ENCODE results near the gene NUDT14. TPM values are rescaled to one million over a fixed set of nuclear protein-coding genes. Genes with fewer than 3 reads are reported as not detected.

NUDT14 gene
- polyA plus RNA-seq, 1 donor = 17.6 TPM

DNA sequence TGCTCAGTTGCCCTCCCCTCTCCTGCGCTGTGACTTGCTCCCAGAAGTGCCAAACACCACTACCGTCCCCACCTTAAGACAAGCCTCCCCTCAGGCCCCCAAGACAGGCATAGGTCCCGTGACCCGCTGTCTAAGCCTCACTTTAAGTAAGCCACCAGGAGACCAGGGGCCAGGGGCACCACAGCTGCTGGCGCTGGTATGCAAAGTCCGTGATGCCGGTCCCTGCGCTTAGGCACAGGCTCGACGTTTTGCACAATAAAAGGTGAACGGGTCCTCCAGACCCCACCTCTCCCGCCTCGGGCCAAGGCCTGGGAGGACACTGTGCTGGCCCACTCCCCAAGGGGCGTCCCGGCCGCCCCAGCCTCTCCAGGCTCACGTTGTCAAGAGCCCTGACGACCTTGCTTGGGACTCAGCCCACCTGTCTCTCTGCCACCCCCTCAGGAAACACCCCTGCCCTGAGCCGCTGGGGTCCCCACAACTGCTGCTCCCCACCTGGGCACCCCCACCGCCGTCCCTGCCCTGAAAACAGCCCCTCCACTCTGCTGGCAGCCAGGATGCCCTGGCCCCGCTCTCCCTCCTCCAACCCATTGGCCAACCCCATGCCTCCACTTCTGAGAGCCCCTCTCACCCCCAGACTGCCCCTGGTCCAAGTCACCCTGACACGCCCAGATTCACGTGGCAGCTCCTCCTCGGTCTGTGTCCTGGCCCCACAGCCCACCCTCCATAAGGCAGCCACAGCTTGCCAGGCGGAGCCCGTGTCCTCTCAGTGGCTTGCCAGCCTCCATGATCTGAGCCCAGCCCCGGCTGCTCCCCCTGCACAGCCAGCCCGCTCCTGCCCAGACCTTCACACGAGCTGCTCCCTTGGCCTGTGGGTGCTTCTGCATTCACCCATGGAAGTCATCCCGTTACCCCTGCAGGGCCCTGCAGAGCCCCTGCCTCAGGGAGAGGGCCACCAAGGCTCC is 24.4 kb downstream of the NUDT14 start:
- no peak for DNase-seq

DNA sequence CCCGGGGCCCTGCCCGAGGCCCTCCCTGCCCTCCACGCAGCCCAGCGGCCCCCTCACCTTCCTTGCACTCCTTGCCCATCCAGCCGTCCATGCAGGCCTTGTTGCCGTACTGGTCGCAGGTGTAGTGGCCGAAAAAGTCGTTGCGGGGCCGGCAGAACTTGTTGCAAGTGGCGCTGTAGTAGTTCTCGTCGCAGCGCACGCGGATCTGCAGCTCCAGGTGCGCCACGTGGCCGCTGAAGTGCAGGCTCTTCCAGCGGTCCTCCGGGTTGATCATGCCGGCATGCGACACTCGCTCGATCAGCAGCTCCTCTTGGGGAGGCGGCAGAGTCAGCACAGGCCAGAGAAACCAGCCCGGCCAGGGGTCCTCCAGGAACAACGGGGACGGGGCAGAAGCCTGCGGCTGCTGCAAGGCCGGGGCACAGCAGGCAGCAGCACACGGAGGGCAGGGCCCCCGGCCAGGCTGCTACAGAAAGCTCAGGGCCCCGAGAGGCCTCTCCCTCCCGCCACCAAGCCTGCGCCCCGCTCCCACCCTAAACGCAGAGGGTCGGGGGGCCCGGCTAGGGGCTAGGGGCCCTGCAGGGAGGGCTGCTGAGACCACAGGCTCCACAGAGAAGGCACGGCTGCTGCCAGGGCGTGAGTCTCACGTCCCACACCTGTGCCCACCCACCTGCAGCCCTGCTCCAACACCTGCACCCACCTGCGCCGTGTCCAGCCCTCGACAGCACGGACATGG is 25.3 kb downstream of the NUDT14 start:
- no peak for DNase-seq

DNA sequence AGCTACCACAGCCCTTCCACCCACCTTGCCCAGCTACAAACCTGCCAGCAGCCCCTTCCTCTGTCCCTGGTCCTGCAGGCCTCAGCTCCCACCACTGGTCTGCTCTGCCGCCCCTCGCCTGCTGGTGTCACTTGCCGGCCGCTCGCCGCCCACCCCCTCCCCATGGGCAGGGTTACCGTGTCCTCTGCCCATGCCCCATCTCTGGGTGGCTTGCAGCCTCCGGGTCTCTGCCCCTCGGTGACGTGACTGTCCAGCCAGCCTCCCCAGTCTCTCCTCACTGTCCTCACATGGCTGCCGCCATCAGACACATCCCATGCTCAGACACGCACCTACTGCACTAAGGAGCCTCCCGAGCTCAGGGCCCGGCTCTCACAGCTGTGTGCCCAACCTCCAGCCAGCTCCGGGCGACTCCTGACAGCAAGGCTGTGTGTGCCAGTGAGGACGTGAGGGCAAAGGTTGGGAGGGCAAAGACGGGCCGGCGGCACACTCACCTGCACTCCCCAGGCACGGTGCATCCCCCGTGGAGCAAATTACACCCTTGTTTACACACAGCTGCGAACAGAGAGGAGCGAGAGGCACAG is 26.0 kb downstream of the NUDT14 start:
- no peak for DNase-seq

DNA sequence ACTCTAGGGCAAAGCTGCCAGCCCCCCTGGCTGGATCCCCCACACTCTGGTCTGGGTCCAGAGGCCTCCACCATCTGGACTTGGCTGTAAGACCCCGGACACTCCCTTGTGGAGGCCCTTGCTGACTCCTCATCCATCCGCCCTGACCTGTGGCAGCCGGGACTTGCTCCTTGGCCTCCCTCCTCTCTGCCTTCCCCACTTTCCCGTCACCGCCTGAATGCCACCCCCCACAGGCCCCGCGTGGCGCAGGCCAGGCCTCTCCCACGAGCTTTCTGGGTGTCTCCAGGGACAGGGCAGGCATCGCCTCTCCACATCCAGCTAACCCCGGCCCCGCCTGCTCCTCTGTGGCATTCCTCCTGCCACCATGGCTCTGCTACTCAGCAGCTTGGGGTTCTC is 26.6 kb downstream of the NUDT14 start:
- DNase-seq = no peak

DNA sequence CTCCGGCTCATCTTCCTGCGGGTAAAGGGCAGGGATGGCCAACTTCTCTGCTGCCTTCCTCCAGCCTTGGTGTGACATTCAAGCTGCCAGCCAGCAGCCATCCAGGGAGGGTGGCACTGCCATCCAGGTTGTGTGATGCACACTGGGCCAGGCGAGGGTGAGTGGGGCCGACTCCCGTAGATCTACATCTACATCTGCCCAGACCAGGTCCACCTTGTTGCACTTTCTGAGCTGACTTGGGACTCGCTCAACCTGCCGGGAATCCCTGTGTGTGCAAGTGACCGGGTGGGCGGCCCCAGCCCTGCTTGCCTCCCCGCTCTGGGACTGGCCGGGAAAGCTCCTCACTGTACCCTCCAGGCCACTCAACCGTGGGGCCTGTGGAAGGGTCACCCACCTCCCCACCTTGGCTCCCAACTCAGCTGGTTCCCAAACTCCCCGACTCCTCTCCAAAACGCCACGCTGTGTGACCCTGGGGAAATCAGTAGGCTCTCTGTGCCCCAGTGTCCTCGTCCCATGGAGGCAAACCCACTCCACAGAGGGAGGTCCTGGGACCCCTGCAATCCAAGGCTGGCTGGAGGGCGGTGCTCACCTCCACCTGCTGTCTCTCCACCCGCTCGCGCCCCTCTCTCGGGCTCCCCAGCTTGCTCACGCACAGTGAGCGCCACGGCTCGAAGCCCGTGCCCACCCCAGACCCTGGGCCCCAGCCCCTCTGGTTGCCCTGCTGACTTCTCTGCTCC is 27.2 kb downstream of the NUDT14 start:
- DNase-seq = no peak

DNA sequence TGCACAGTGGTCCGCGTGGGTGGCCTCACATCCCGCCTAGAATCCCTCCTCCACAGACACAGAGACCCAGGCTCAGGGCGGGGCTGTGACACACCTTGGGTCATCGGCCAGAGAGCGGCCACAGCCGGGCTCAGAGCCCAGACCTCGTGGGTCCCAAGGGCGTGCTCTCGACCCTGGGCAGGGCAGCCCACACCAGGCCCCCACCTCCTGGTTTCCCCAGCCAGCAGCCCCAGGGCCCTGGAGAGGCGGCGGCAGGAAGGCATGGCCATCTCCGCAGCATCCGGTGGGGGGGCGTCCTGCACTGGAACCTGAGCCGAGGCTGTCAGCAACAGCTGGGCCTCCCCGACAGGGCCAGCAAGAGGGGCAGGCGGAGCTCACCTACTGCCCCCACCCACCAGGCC is 27.8 kb downstream of the NUDT14 start:
- no peak for DNase-seq

DNA sequence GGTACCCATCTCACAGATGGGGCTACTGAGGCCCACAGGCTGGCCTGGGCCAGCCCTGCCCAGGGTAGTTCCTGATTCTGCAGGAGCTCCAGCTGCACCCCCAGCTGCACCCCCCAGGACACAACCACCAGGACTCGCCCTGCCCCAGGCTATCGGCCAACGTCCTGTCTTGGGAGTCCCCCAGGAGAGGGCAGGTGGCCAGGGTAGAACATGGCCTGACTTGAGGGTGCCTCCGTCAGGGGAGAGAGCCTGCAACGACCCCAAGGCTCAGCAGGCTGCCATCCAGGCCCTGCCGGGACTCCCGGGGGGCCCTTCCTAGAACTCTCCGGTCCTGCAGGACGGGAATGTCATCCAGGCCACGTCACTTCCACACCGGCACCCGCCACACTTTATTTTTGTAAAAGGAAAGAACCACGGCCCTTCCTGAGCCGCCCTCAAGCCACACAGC is 28.3 kb downstream of the NUDT14 start:
- DNase-seq = no peak

DNA sequence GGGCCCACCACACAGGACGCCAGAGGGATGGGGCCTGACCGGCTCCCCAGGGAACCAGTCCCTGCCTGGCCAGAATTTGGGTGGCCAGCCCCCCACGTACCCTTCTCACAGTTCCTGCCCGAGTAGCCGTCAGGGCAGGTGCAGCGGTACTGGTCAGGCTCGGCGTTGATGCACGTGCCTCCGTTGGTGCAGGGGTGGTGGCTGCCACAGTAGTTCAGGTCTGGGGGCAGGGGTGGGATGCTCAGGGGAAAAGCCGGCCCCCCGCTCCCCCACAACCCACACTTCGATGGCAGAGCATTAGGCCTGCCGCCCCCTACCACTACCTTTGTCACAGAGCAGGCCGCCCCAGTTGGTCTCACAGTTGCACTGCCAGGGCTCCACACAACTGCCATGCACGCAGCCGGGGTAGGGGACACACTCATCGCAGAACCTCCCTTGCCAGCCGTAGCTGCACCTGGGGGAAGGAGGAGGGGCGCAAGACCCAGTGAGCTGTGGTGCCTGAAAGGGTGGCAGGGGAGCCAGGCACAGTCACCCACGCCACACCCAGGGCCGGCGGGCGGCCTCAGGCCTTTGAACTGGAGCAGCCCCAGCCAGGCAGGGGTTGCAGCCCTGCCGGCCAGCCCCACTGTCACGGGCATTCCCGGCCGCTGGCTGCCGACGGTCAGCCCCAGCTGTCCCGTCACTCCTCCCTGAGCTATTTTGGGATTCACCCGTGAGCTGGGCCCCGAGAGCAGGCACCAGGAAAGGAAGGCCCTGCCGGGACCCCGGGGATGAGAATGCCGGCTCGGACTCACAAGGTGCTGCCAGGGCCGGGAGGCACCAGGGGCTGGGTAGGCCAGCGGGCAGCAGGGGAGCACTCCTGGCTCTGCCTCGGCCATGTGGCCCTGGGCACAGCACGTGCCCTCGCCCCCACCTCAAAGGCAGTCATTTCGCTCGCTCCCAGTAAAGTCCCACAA is 29.0 kb downstream of the NUDT14 start:
- no peak for DNase-seq

DNA sequence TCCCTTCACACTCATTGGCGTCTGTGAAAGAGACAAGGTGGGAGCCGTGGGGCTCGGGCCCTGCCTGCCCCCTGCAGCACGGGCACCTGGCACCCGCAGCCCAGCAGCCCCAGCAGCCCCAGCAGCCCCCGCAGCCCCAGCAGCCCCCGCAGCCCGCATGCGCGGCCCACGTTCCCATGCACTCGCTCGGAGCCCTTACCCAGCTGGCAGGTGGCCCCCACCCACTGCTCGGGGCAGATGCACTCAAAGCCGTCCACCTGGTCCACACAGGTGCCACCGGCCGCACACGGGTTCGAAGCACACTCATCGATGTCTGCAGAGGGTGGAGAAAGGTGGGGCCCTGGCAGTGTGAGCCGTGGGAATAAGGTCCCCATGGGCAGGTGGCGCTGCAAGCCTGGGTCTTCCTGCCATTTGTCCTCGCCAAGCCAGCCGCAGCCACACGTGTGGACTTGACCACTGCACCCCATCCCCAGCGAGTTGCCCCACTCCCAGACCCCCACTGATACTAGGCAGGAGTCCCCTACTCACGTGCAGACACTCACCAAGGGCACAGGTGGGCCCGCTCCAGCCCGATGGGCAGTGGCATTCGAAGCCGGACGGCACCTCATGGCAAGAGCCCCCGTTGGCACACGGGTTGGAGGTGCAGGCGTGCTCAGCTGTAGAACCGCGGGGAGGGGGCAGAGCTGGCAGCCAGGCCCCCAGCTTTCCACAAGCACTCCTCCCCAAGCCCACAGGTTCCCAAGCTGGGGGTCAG is 29.9 kb downstream of the NUDT14 start:
- no peak for DNase-seq

DNA sequence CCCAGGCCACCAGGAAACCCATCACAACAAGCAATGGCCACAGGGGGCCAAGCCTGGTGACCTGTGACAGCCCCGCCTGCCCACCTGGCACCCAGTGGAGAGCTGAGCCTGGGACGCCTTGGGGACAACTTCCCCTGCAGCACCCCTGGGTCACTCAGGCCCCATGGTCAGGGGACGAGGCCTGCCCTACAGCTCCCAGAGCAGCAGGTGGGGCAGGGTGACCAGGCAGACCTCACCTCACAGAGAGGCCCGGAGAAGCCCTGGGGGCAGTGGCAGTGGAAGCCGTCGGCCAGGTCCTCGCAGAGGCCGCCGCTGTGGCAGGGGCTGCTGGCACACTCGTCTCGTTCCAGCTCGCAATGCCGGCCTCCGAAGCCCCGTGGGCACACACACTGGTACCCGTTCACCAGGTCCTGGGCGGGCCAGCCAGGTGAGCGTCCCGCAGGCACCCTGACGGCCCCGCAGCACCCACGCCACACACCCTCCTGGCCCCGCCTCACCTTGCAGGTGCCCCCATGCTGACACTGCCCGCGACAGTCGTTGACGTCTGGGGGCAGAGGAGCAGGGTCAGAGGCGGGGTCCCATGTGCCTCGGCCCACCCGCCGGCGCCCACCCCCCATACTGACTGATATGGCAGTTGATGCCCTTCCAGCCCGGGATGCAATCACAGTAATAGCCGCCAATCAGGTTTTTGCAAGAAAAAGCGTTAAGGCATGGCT is 30.6 kb downstream of the NUDT14 start:
- DNase-seq = no peak

DNA sequence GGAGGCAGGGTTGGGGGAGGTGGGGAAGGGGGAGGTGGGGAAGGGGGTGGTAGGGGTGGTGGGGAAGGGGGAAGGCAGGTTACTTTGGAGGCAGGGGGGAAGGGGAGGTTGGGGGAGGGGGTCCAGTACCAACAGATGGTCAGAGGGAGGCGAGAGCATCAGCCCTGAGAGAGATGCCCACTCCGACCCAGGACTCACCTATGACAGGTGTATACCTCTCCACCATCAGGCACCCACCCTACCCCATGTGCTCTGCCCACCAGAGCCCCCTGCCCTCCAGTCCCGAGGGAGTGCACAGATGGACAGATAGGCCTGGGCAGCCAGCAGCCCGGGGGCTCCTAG is 31.1 kb downstream of the NUDT14 start:
- DNase-seq = no peak

DNA sequence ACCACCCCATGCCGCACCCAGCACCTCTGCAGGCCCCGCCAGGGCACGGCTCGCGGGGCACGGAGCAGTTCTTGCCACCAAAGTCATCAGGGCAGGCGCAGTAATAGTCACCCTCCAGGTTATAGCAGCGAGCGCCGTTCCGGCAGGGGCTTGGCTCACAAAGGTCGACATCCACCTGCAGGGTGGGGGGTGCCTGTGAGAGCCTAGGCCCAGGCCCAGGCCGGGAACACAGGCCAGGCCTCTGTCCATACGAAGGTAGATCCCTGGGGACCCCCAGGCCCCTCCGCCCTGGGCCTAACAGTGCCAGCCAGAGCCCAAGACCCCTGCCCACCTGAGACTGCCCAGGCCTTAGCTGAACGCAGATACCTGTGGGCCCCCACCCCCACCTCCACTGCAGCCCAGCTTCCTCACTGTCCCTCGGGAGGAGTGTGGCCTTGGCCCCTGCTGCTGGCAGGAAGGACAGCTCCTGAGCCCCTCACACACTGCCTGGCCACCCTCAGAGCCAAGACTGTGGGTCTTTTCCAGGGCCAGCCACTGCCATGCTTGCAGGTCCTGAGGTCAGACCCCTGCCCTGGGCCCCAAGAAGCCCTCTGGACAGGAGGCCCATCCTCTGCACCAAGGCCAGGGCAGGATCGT is 31.8 kb downstream of the NUDT14 start:
- no peak for DNase-seq

DNA sequence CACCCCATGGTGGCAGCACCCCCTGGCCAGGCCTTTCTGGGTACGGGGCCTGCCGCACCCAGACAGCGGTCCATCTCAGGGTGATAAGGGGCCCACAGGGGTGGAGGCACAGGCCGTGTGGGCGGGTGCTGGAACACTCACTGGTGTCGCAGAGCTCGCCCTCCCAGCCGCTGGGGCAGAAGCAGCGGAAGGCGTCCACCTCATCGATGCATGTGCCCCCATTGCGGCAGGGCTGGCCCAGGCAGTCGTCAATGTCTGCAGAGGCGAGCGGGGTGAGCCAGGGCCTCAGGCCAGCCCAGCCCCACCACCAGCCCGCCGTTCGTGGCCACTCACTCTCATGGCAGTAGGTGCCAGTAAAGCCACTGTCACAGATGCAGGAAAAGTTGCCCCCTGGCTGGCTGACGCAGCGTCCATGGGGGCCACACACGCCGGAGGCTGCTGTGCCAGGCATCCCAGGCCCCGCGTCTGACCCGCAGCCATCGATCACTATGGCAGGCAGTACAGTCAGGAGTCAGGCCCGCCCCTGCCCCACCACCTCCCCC is 32.4 kb downstream of the NUDT14 start:
- DNase-seq = no peak

DNA sequence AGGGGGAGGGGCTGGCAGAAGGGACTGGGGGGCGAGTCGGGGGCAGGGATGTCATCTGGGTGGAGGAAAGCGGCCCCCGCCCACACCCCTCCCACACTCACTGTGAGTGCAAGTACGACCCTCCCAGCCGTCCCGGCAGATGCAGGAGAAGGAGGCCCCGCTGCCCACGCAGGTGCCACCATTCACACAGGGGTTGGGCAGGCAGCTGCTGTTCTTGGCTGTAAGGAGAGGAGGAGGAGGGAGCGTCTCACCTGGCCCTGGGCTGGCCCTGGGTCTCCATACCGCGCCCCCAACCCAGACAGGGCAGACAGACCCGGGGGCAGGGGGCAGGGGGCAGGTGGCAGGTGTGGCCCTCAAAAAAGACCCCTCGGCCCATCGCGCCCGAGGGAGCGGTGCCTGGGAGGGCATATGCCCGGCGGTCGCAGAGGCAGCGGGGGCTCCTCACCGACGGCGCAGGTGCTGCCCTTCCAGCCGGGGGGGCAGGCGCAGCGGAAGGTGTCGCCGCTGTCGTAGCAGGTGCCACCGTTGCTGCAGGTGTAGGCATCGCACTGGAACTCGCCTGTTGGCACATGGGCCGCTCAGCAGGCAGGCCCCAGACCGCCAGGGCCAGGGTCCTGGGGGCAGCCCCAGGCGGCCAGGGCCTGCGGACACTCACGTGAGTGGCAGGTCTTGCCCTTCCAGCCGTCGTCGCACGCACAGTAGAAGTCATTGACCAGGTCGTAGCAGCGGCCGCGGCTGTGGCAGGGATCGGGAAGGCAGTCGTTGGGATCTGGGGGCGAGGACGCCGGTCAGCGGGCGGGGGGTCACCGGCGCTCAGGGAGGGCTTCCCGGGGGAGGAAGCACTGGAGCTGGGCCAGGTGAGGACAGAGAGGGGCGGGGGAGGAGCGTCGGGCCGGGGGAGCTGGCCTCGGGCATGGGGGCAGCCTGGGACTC is 33.2 kb downstream of the NUDT14 start:
- no peak for DNase-seq

DNA sequence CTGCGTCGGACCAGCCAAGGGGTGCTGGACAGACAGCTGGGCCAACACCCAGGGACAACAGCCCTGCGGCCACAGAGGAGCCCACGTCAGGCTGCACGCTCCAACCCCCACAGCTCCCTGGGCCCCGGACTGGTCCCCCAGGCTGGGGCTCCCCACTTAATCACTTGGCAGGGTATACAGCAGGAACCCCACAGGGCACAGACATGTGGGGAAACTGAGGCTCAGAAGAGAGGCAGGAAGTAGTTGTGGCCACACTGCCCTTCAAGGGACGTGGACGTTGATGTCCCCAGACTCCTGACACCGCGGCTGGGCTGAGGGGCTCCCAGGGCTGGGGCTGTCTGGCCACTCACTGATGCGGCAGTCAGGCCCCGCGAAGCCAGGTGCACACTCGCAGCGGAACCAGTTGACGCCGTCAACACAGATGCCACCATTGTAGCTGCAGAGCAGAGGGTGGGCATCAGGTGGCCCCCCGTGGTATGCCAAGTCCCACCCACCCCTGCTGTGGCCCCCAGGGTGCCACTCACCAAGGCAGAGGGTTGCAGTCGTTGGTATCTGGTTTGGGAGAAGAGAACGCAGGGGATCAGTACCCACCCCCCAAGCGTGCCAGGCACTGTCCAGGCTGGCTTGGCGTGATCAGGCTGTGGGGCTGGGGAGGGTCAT is 34.0 kb downstream of the NUDT14 start:
- DNase-seq = no peak

DNA sequence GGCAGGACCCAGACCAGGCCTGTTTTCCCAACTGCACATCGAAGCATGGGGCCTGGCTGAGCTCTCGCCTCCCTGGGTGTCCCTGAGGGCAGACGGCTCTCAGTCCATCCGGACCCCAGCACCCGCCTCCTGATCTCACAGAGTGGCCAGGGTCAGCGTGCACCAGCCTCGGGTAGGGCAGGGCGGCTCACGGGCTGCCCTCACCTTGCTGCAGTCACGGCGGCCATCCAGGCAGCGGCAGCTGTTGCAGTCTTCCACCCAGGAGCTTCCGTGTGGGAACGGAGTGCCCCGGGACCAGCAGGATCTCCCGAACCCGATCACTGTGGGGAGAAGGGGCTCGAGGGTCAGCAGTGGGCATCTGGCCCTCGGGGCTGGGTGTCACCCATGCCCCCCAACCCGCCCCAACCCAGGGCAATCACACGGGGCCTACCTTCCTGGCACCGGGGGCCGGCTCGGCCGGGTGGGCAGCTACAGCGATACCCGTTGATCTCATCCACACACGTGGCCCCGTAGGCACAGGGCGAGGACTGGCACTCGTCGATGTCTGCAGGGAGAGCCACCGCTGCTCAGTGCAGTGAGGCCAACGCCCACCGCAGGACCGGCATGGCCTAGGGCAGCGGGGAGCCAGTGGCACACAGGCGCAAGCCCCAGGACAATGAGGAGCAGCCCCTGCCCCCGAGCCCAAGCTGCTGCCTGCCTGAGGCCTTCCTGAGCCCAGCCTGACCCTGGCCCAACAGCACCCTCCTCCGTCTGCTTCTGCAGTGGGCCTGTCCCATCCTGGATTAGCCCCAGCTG is 34.7 kb downstream of the NUDT14 start:
- no peak for DNase-seq
